Stomach (tissue), 4 donors: Measurements from ENCODE around the gene CTRL.

Experiments
- CTCF ChIP-seq, 7 experiments: fragments of 450-650 bp in 4 of 7; fragments of 200-600 bp in 3 of 7; sonication (generic) in 3 of 7; IDR thresholded peaks; one replicate each; pipeline ENCODE4 v1.5.1; 2016 to 2019; ENCODE audit warnings: antibody characterized with exemption in 7 of 7, control low read depth in 2 of 7, mild to moderate bottlenecking in 1 of 7
- EP300 ChIP-seq: sonication (generic); formaldehyde crosslinking; IDR thresholded peaks from one replicate; pipeline ENCODE4 v1.6.1; 2017; ENCODE audit warnings: antibody characterized with exemption
- POLR2A ChIP-seq, 4 donors: fragments of 450-650 bp; IDR thresholded peaks; one replicate each; pipeline ENCODE4 v1.6.1; 2016; ENCODE audit warnings: antibody characterized with exemption in 4 of 4, control low read depth in 2 of 4, mild to moderate bottlenecking in 1 of 4, moderate library complexity in 1 of 4
- POLR2AphosphoS5 ChIP-seq, 3 donors: sonication (generic); formaldehyde crosslinking; IDR thresholded peaks; one replicate each; pipeline ENCODE4 v1.6.1; 2016; ENCODE audit warnings: antibody characterized with exemption in 3 of 3

DNA sequence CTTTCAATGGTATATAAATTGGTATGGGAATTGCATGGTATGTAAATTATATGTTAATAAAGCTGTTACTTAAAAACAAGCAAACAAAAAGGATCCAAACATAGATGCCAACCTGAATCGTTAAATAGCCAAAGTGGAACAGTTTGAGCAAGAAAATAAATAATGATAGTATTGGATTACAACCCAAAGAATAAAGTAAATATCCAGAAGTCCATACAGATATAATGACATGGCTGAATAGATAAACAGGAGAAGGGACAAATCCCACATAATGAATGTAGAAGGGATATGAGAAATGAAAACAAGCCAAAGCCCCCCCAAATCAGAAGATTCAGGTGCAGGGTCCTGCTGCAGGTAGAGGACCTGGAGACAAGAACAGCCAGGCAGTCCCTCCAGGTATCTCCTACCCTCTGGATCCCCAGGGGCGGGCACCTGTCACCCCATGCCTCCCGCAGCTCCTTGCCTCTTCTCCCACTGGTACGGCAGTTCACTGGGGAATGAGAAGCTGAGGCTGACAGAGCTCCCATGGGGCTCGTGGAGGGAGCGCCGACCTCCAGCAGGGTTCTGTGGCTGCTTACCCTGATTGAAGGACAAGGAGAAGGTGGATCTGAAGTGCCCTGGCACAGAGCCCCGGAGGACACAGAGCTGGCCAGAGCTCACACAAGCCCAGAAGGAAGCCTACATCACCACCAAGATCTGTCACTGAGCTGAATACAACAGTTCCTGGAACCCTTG, 22.1 kb upstream of the CTRL start:
- TF ChIP-seq CTCF (IDR thresholded peaks at IDR 0.05) = no peak
- no peak for TF ChIP-seq EP300
- TF ChIP-seq POLR2A (IDR thresholded peaks at IDR 0.05) = no peak
- TF ChIP-seq POLR2AphosphoS5 (IDR thresholded peaks at IDR 0.05) = no peak
